ENCODE results near the gene SFT2D1.

SFT2D1 gene

GRCh38 chr6:166338854-166339253, 3.5 kb downstream of the SFT2D1 start:
- TF ChIP-seq JUND (IDR thresholded peaks at IDR 0.05; ENCODE audit: low read depth): no peak
- no peak for DNase-seq (ENCODE audit: low read depth in 1 of 2, low spot score in 1 of 2)
- in situ Hi-C loops (cut with HindIII; ENCODE audit: low pct_unique_long_range_greater_than_20kb, low sequenced_read_pairs): no loop called here

GRCh38 chr6:166336847-166337246, 5.5 kb downstream of the SFT2D1 start:
- TF ChIP-seq JUND (IDR thresholded peaks at IDR 0.05; ENCODE audit: low read depth): no peak
- in situ Hi-C loops (cut with HindIII; ENCODE audit: low pct_unique_long_range_greater_than_20kb, low sequenced_read_pairs): no loop called here
- no peak for DNase-seq (ENCODE audit: low read depth in 1 of 2, low spot score in 1 of 2)

GRCh38 chr6:166335378-166336302, 6.7 kb downstream of the SFT2D1 start:
- no peak for TF ChIP-seq JUND (IDR thresholded peaks at IDR 0.05; ENCODE audit: low read depth)
- in situ Hi-C loops (cut with HindIII; ENCODE audit: low pct_unique_long_range_greater_than_20kb, low sequenced_read_pairs): no loop called here
- DNase-seq (ENCODE audit: low read depth in 1 of 2, low spot score in 1 of 2): no peak

GRCh38 chr6:166334878-166335277, 7.5 kb downstream of the SFT2D1 start:
- DNase-seq (ENCODE audit: low read depth in 1 of 2, low spot score in 1 of 2): no peak
- in situ Hi-C loops (cut with HindIII; ENCODE audit: low pct_unique_long_range_greater_than_20kb, low sequenced_read_pairs): no loop called here
- no peak for TF ChIP-seq JUND (IDR thresholded peaks at IDR 0.05; ENCODE audit: low read depth)

- TF ChIP-seq JUND (IDR thresholded peaks at IDR 0.05; ENCODE audit: low read depth): no peak
- DNase-seq (ENCODE audit: low read depth in 1 of 2, low spot score in 1 of 2): no peak
- in situ Hi-C loops (cut with HindIII; ENCODE audit: low pct_unique_long_range_greater_than_20kb, low sequenced_read_pairs): no loop called here
These were observed 9.0 kb downstream of the SFT2D1 start for GRCh38 chr6:166333172-166333995.

- DNase-seq (ENCODE audit: low read depth in 1 of 2, low spot score in 1 of 2): no peak
- in situ Hi-C loops (cut with HindIII; ENCODE audit: low pct_unique_long_range_greater_than_20kb, low sequenced_read_pairs): no loop called here
- TF ChIP-seq JUND (IDR thresholded peaks at IDR 0.05; ENCODE audit: low read depth): no peak
These were observed 10.6 kb downstream of the SFT2D1 start for GRCh38 chr6:166331503-166332415.

- in situ Hi-C loops (cut with HindIII; ENCODE audit: low pct_unique_long_range_greater_than_20kb, low sequenced_read_pairs): no loop called here
- DNase-seq (ENCODE audit: low read depth in 1 of 2, low spot score in 1 of 2): no peak
- no peak for TF ChIP-seq JUND (IDR thresholded peaks at IDR 0.05; ENCODE audit: low read depth)
These were observed 11.7 kb downstream of the SFT2D1 start for GRCh38 chr6:166330612-166331011.

GRCh38 chr6:166325383-166326042, 16.8 kb downstream of the SFT2D1 start:
- in situ Hi-C loops (cut with HindIII; ENCODE audit: low pct_unique_long_range_greater_than_20kb, low sequenced_read_pairs): no loop called here
- DNase-seq (ENCODE audit: low read depth in 1 of 2, low spot score in 1 of 2): no peak
- no peak for TF ChIP-seq JUND (IDR thresholded peaks at IDR 0.05; ENCODE audit: low read depth)

- in situ Hi-C loops (cut with HindIII; ENCODE audit: low pct_unique_long_range_greater_than_20kb, low sequenced_read_pairs): no loop called here
- TF ChIP-seq JUND (IDR thresholded peaks at IDR 0.05; ENCODE audit: low read depth): no peak
- DNase-seq (ENCODE audit: low read depth in 1 of 2, low spot score in 1 of 2): no peak
These were observed 18.9 kb downstream of the SFT2D1 start for GRCh38 chr6:166323395-166323794.

- DNase-seq (ENCODE audit: low read depth in 1 of 2, low spot score in 1 of 2): no peak
- in situ Hi-C loops (cut with HindIII; ENCODE audit: low pct_unique_long_range_greater_than_20kb, low sequenced_read_pairs): no loop called here
- TF ChIP-seq JUND (IDR thresholded peaks at IDR 0.05; ENCODE audit: low read depth): no peak
These were observed 23.4 kb downstream of the SFT2D1 start for GRCh38 chr6:166318649-166319600.

GRCh38 chr6:166318227-166318626, 24.1 kb downstream of the SFT2D1 start:
- in situ Hi-C loops (cut with HindIII; ENCODE audit: low pct_unique_long_range_greater_than_20kb, low sequenced_read_pairs): no loop called here
- no peak for TF ChIP-seq JUND (IDR thresholded peaks at IDR 0.05; ENCODE audit: low read depth)
- DNase-seq (ENCODE audit: low read depth in 1 of 2, low spot score in 1 of 2): no peak
